Peyer's patch (tissue), 4 donors: ENCODE results near the gene RUVBL2. TPM values are rescaled to one million over a fixed set of nuclear protein-coding genes. Genes with fewer than 3 reads are reported as not detected.

Experiments used
- DNase-seq, 3 donors: peaks; one replicate each; pipeline ENCODE4 v3.0.0-alpha.2; 2017 to 2019
- H3K27ac ChIP-seq, 4 donors: fragments of 200-600 bp; sonication (generic); one replicate each; pipeline ENCODE4 v1.5.1; 2016 to 2019
- H3K27me3 ChIP-seq, 2 donors: fragments of 200-600 bp; sonication (generic); one replicate each; pipeline ENCODE4 v1.5.1; 2019
- H3K36me3 ChIP-seq, 3 donors: fragments of 200-600 bp; sonication (generic); one replicate each; pipeline ENCODE4 v1.5.1; 2016 to 2019
- H3K4me1 ChIP-seq, 4 donors: fragments of 200-600 bp; sonication (generic); one replicate each; pipeline ENCODE4 v1.5.1; 2016 to 2019
- H3K4me3 ChIP-seq, 4 donors: fragments of 200-600 bp; sonication (generic); 1 replicate in 3 of 4; 2 replicates in 1 of 4; pipeline ENCODE4 v1.5.1; 2016 to 2019; ENCODE audit warnings: mild to moderate bottlenecking in 1 of 4
- H3K9me3 ChIP-seq, 4 donors: fragments of 200-600 bp; sonication (generic); one replicate each; pipeline ENCODE4 v1.5.1; 2016 to 2019; ENCODE audit warnings: mild to moderate bottlenecking in 1 of 4
- CTCF ChIP-seq, 6 experiments: fragments of 450-650 bp in 4 of 6; fragments of 200-600 bp in 2 of 6; sonication (generic) in 1 of 6; IDR thresholded peaks; one replicate each; pipeline ENCODE4 v1.5.1; 2017 to 2019; ENCODE audit warnings: antibody characterized with exemption in 6 of 6, mild to moderate bottlenecking in 3 of 6, moderate library complexity in 1 of 6
- POLR2A ChIP-seq, 2 donors: fragments of 450-650 bp; IDR thresholded peaks; one replicate each; pipeline ENCODE4 v1.5.1; 2017; ENCODE audit warnings: antibody characterized with exemption in 2 of 2, mild to moderate bottlenecking in 2 of 2, moderate library complexity in 2 of 2
- total RNA-seq, 4 donors: library from RNA; depleted of rRNA; stranded (reverse); fragments of >200 nt; gene quantifications; one replicate each; pipeline ENCODE4 v1.1.0, GENCODE V29; 2016

The RUVBL2 gene
- total RNA-seq, 4 donors from 2014 or later, result 34.2 to 111 (median 42.8) TPM

DNA sequence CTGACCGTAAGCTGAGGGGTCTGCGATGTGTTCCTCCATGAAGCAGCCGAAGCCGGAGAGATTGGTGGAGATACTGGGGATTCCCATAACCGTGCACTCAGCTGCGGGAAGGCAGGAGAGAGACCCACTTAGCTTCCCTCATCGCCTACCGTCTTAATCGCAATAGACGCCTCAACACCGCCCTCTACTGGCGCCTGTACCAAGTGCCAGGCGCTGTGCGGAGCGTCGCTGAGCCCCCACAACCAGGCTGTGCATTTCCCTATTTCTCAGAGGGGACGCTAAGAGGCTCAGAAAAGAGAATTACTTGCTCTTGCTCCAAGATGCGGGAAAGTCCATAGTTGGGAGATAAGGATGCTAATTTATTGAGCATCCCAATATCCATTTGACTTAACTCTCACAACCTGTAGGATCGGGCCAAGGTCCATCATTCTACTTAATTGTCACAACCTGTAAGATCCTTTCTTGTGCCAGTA is 22.7 kb upstream of the RUVBL2 start:
- no peaks in the 10 kb centered on the region for H3K9me3 ChIP-seq
- no peak overlapping the region for H3K27ac ChIP-seq
- peaks cover 0 to 77% (median 0%) of the 10 kb centered on the region in 3 donors for H3K36me3 ChIP-seq
- no peak overlapping the region for H3K4me3 ChIP-seq
- H3K4me1 ChIP-seq, result peaks cover 0 to 18% (median 16%) of the 10 kb centered on the region in 4 donors
- H3K27me3 ChIP-seq, result no peaks in the 10 kb centered on the region
- DNase-seq, result peak; percentile 83 to 94 (median 86)
- TF ChIP-seq POLR2A (IDR thresholded peaks at IDR 0.05), result no peak
- peak; percentile 78 to 93 (median 87) for TF ChIP-seq CTCF (IDR thresholded peaks at IDR 0.05)

GRCh38 chr19:48975947-48976847 is 17.5 kb upstream of the RUVBL2 start:
- H3K4me3 ChIP-seq, result no peak overlapping the region
- H3K4me1 ChIP-seq, result peaks cover 0 to under 1% (median 0%) of the 10 kb centered on the region in 4 donors
- DNase-seq, result no peak
- peaks cover 0 to 64% (median 0%) of the 10 kb centered on the region in 3 donors for H3K36me3 ChIP-seq
- TF ChIP-seq POLR2A (IDR thresholded peaks at IDR 0.05) (no peak), CTCF (IDR thresholded peaks at IDR 0.05) (peak in 1 of 6 experiments; percentile 5)
- H3K27ac ChIP-seq, result no peak overlapping the region
- H3K9me3 ChIP-seq, result no peaks in the 10 kb centered on the region
- no peaks in the 10 kb centered on the region for H3K27me3 ChIP-seq

- Histone ChIP-seq H3K27me3 (no peaks in the 10 kb centered on the region), H3K4me1 (no peaks in the 10 kb centered on the region), H3K9me3 (no peaks in the 10 kb centered on the region), H3K36me3 (peaks cover 0 to 63% (median 0%) of the 10 kb centered on the region in 3 donors), H3K4me3 (no peak overlapping the region), H3K27ac (no peak overlapping the region)
- TF ChIP-seq POLR2A (IDR thresholded peaks at IDR 0.05) (no peak), CTCF (IDR thresholded peaks at IDR 0.05) (no peak)
- no peak for DNase-seq
Observed at GRCh38 chr19:48977061-48977460, 16.6 kb upstream of the RUVBL2 start.

DNA sequence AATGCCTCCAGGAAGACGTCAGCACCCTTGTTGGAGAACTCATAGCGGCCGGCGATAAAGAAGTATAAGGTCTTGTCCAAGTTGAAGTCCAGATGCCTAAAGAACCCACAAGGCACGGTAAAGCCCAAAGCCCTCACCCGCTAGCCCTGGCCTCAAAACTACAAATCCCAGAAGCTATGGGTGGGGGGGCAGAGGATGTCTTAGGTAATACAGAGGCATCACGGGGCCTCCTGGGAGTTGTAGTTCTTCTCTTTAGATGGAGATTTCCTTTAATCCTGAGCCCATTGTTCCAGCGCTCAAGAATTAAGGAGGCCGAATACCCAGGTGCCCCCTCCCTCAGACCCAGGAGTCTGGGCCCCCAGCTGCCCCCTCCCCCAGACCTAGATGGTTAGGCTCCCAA is 11.4 kb upstream of the RUVBL2 start:
- no peaks in the 10 kb centered on the region for H3K27me3 ChIP-seq
- TF ChIP-seq CTCF (IDR thresholded peaks at IDR 0.05) (no peak), POLR2A (IDR thresholded peaks at IDR 0.05) (no peak)
- peaks cover 0 to 54% (median 0%) of the 10 kb centered on the region in 3 donors for H3K36me3 ChIP-seq
- no peak overlapping the region for H3K27ac ChIP-seq
- DNase-seq, result no peak
- H3K4me1 ChIP-seq, result no peaks in the 10 kb centered on the region
- no peaks in the 10 kb centered on the region for H3K9me3 ChIP-seq
- no peak overlapping the region for H3K4me3 ChIP-seq

DNA sequence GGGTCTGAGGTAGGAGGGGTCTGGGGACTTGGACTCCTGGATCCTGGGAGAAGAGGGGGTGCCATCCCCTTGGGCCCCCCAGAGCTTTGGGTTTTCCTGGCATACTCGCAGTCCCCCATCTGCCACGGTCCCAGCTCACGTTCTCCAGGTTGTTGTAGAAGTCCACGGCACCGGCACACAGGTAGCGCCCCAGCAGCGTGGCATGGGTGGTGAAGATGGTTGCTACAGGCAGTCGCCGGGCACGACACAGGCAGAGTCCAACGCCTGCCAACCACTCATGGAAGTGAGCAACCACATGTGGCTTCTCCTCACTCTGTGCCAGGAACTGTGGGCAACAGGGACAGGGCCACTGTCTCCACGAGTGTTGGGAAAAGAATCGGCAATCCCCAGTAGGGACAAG is 8.0 kb upstream of the RUVBL2 start:
- Histone ChIP-seq H3K36me3 (peaks cover 0 to 57% (median 0%) of the 10 kb centered on the region in 3 donors), H3K9me3 (no peaks in the 10 kb centered on the region), H3K27me3 (no peaks in the 10 kb centered on the region), H3K27ac (no peak overlapping the region), H3K4me1 (peaks cover 0 to 5% (median 0%) of the 10 kb centered on the region in 4 donors), H3K4me3 (no peak overlapping the region)
- TF ChIP-seq CTCF (IDR thresholded peaks at IDR 0.05) (no peak), POLR2A (IDR thresholded peaks at IDR 0.05) (no peak)
- DNase-seq, result no peak
